Measurements from ENCODE around the gene PCSK5.

- TF ChIP-seq POLR2A (IDR thresholded peaks at IDR 0.05; ENCODE audit: borderline replicate concordance, extremely low read depth, insufficient read depth, insufficient read length) = no peak
- no peak for TF ChIP-seq CTCF (IDR thresholded peaks at IDR 0.05 in 2 of 3, conservative IDR thresholded peaks at IDR 0.05 in 1 of 3; ENCODE audit: borderline replicate concordance in 1 of 3, insufficient read depth in 1 of 3, low read depth in 2 of 3, low read length in 2 of 3)
Measured at GRCh38 chr9:75912951-75913350, 22.5 kb downstream of the PCSK5 start.
